GM18907 (cell line): ENCODE data around the gene ANKRD55.
A peak's percentile ranks its signal among the peaks of the same experiment; 100 is the strongest.
"Not testable (repeated sequence)": the region's sequence is repeated elsewhere in the genome, so short reads cannot be mapped to it uniquely, and the experiment has no call there.

Experiments used
- ATAC-seq: cut with Tn5 transposase; IDR thresholded peaks from one replicate; pipeline ENCODE4 v1.9.1; 2021; ENCODE audit warnings: mild to moderate bottlenecking, moderate library complexity; ENCODE audit not compliant: unreplicated experiment

The ANKRD55 gene

GRCh38 chr5:56147106-56147505 lies 86.0 kb downstream of the ANKRD55 start:
- ATAC-seq, result no peak

- ATAC-seq, result no peak
These were observed 86.5 kb downstream of the ANKRD55 start for GRCh38 chr5:56146674-56147073.

- no peak for ATAC-seq
These were observed 87.6 kb downstream of the ANKRD55 start for GRCh38 chr5:56145511-56145910.

- no peak for ATAC-seq
These were observed 88.0 kb downstream of the ANKRD55 start for GRCh38 chr5:56145106-56145505.

GRCh38 chr5:56144211-56144610 lies 88.9 kb downstream of the ANKRD55 start:
- no peak for ATAC-seq

GRCh38 chr5:56143373-56143714 lies 89.8 kb downstream of the ANKRD55 start:
- no peak for ATAC-seq

- peak; percentile 92 for ATAC-seq
These were observed 90.3 kb downstream of the ANKRD55 start for GRCh38 chr5:56142614-56143372.

- ATAC-seq, result no peak
These were observed 90.9 kb downstream of the ANKRD55 start for GRCh38 chr5:56142233-56142613.

- no peak for ATAC-seq
These were observed 93.1 kb downstream of the ANKRD55 start for GRCh38 chr5:56140073-56140472.

GRCh38 chr5:56130664-56131063 lies 102.5 kb downstream of the ANKRD55 start:
- ATAC-seq, result no peak

GRCh38 chr5:56129288-56129687 lies 103.8 kb downstream of the ANKRD55 start:
- no peak for ATAC-seq

- ATAC-seq, result no peak
These were observed 105.0 kb downstream of the ANKRD55 start for GRCh38 chr5:56128113-56128512.

- ATAC-seq, result no peak
These were observed 106.5 kb downstream of the ANKRD55 start for GRCh38 chr5:56126487-56127179.

GRCh38 chr5:56123531-56124243 lies 109.4 kb downstream of the ANKRD55 start:
- ATAC-seq, result no peak

GRCh38 chr5:56122360-56122985 lies 110.7 kb downstream of the ANKRD55 start:
- not testable (repeated sequence) for ATAC-seq

- no peak for ATAC-seq
These were observed 114.1 kb downstream of the ANKRD55 start for GRCh38 chr5:56119050-56119449.

GRCh38 chr5:56116599-56117141 lies 116.5 kb downstream of the ANKRD55 start:
- ATAC-seq, result no peak

- no peak for ATAC-seq
These were observed 117.5 kb downstream of the ANKRD55 start for GRCh38 chr5:56115589-56115988.

GRCh38 chr5:56112526-56113121 lies 120.5 kb downstream of the ANKRD55 start:
- no peak for ATAC-seq

- ATAC-seq, result no peak
These were observed 121.7 kb downstream of the ANKRD55 start for GRCh38 chr5:56111404-56111781.
